HEK293T (cell line): ENCODE measurements around the gene BCOR.

Experiments
- CTCF ChIA-PET: fragments of 350-600 bp; formaldehyde crosslinking; extraction: SDS; loops from one replicate; lab custom pipeline; 2021; ENCODE audit warnings: antibody characterized with exemption, inconsistent platforms; lab: Yijun Ruan, JAX
- POLR2A ChIA-PET: fragments of 350-600 bp; formaldehyde crosslinking; extraction: SDS; loops from one replicate; lab custom pipeline; 2020; ENCODE audit warnings: antibody characterized with exemption, inconsistent platforms; lab: Yijun Ruan, JAX
- DNase-seq: peaks from one replicate; pipeline ENCODE4 v3.0.0; 2012; ENCODE audit warnings: mixed read lengths; ENCODE audit errors: extremely low spot score
- ARNT ChIP-seq: fragments of 450-650 bp; IDR thresholded peaks from 2 replicates; pipeline ENCODE4 v1.6.1; 2017; ENCODE audit warnings: mild to moderate bottlenecking
- BHLHE40 ChIP-seq: fragments of 450-650 bp; IDR thresholded peaks from 2 replicates; pipeline ENCODE4 v1.6.1; 2016; ENCODE audit warnings: mild to moderate bottlenecking, moderate library complexity, borderline replicate concordance
- CTBP1 ChIP-seq: fragments of 450-650 bp; IDR thresholded peaks from 2 replicates; pipeline ENCODE4 v1.6.1; 2016; ENCODE audit warnings: borderline replicate concordance
- ELF4 ChIP-seq: fragments of 450-650 bp; IDR thresholded peaks from 2 replicates; pipeline ENCODE4 v1.6.1; 2017; ENCODE audit warnings: antibody characterized with exemption
- FOXA1 ChIP-seq: fragments of 450-650 bp; IDR thresholded peaks from 2 replicates; pipeline ENCODE4 v1.6.1; 2016; ENCODE audit warnings: mild to moderate bottlenecking
- FOXK2 ChIP-seq: fragments of 450-650 bp; IDR thresholded peaks from 2 replicates; pipeline ENCODE4 v1.6.1; 2016; ENCODE audit warnings: mild to moderate bottlenecking
- FOXM1 ChIP-seq: fragments of 450-650 bp; IDR thresholded peaks from 2 replicates; pipeline ENCODE4 v1.6.1; 2017; ENCODE audit warnings: mild to moderate bottlenecking, borderline replicate concordance
- HDGF ChIP-seq: fragments of 450-650 bp; IDR thresholded peaks from 2 replicates; pipeline ENCODE4 v1.6.1; 2017; ENCODE audit warnings: antibody characterized with exemption, borderline replicate concordance
- L3MBTL2 ChIP-seq: fragments of 450-650 bp; conservative IDR thresholded peaks from 2 replicates; pipeline ENCODE4 v1.6.1; 2016; ENCODE audit warnings: mild to moderate bottlenecking
- LEF1 ChIP-seq: fragments of 450-650 bp; IDR thresholded peaks from 2 replicates; pipeline ENCODE4 v1.6.1; 2017; ENCODE audit warnings: mild to moderate bottlenecking, borderline replicate concordance
- NFRKB ChIP-seq: fragments of 450-650 bp; IDR thresholded peaks from 2 replicates; pipeline ENCODE4 v1.6.1; 2016; ENCODE audit warnings: mild to moderate bottlenecking, moderate library complexity
- SP1 ChIP-seq: fragments of 450-650 bp; IDR thresholded peaks from 2 replicates; pipeline ENCODE4 v1.6.1; 2017
- SUZ12 ChIP-seq: fragments of 450-650 bp; IDR thresholded peaks from 2 replicates; pipeline ENCODE4 v1.6.1; 2016; ENCODE audit warnings: mild to moderate bottlenecking
- TARDBP ChIP-seq: fragments of 450-650 bp; IDR thresholded peaks from 2 replicates; pipeline ENCODE4 v1.6.1; 2016
- ZNF384 ChIP-seq: fragments of 450-650 bp; IDR thresholded peaks from 2 replicates; pipeline ENCODE4 v1.6.1; 2016
- TF ChIP-seq, protein P1 (sequence below): fragments of 450-650 bp; IDR thresholded peaks from 2 replicates; pipeline ENCODE4 v1.6.1; 2016

The BCOR gene

GRCh38 chrX:40060356-40060845, 37.4 kb downstream of the BCOR start:
- CTCF ChIA-PET, result interaction anchor here (0.6 kb wide), 1 partner anchor 649 kb away, joined by 3 read pairs; no protein-coding TSS in a partner anchor

GRCh38 chrX:40058719-40059118, 39.0 kb downstream of the BCOR start:
- no peak for DNase-seq
- TF ChIP-seq, protein P1, sequence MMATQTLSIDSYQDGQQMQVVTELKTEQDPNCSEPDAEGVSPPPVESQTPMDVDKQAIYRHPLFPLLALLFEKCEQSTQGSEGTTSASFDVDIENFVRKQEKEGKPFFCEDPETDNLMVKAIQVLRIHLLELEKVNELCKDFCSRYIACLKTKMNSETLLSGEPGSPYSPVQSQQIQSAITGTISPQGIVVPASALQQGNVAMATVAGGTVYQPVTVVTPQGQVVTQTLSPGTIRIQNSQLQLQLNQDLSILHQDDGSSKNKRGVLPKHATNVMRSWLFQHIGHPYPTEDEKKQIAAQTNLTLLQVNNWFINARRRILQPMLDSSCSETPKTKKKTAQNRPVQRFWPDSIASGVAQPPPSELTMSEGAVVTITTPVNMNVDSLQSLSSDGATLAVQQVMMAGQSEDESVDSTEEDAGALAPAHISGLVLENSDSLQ, result no peak
- TF ChIP-seq LEF1 (no peak), HDGF (no peak), SP1 (no peak), CTBP1 (no peak), FOXA1 (no peak), TARDBP (no peak), L3MBTL2 (no peak), FOXK2 (no peak), ZNF384 (no peak), ARNT (no peak), NFRKB (no peak), BHLHE40 (no peak), FOXM1 (no peak), ELF4 (no peak), SUZ12 (no peak)
- ChIA-PET CTCF (no interaction called here), POLR2A (interaction anchor here (0.7 kb wide), 1 partner anchor 46 kb away, joined by 3 read pairs; no protein-coding TSS in a partner anchor)

More at GRCh38 chrX:40060356-40060845, 37.4 kb downstream of the BCOR start:
- POLR2A ChIA-PET, result interaction anchor here (0.6 to 0.9 kb wide), 2 partner anchors 47 to 58 kb away, joined by 3 read pairs; no protein-coding TSS in a partner anchor
- DNase-seq, result no peak
- TF ChIP-seq FOXA1 (no peak), ZNF384 (no peak), L3MBTL2 (no peak), ARNT (no peak), LEF1 (no peak), HDGF (no peak), FOXM1 (no peak), SUZ12 (no peak), BHLHE40 (no peak), TARDBP (no peak)

DNA sequence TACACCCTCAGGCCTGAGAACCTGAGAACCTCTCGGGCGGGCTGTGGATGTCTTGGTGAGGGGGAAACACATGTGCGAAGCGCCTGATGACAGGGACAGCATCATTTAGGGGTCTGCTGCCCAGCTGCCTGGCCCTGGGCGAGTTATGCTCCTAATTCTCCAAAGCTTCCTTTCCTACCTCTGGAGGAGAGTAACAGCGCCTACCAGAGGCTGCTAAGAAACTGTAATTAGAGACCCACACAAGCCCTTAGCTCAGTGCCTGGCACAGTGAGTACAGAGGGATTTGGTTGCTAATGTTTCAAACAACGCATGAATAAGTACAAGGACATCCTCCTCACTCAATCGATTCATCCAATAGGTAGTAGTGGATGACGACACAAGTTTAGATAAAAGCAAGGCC, 40.4 kb downstream of the BCOR start:
- POLR2A ChIA-PET, result no interaction called here
- DNase-seq, result no peak
- TF ChIP-seq NFRKB, result no peak
- no peak for TF ChIP-seq SUZ12
- no peak for TF ChIP-seq FOXM1
- TF ChIP-seq, protein P1, result no peak
- TF ChIP-seq CTBP1, result no peak
- TF ChIP-seq SP1, result no peak
- CTCF ChIA-PET, result interaction anchor here (0.5 to 1.0 kb wide), 5 partner anchors 9 to 243 kb away, joined by 3 to 5 read pairs (median 3); no protein-coding TSS in a partner anchor

- ChIA-PET POLR2A (no interaction called here), CTCF (no interaction called here)
- TF ChIP-seq SP1 (no peak), FOXM1 (no peak), FOXK2 (no peak), FOXA1 (no peak), LEF1 (no peak), BHLHE40 (no peak), CTBP1 (no peak), NFRKB (no peak), ZNF384 (no peak), ARNT (no peak), L3MBTL2 (no peak), ELF4 (no peak), TARDBP (no peak), SUZ12 (no peak), HDGF (no peak)
- TF ChIP-seq, protein P1, result no peak
Measured at GRCh38 chrX:40056420-40056819, 41.3 kb downstream of the BCOR start.

DNA sequence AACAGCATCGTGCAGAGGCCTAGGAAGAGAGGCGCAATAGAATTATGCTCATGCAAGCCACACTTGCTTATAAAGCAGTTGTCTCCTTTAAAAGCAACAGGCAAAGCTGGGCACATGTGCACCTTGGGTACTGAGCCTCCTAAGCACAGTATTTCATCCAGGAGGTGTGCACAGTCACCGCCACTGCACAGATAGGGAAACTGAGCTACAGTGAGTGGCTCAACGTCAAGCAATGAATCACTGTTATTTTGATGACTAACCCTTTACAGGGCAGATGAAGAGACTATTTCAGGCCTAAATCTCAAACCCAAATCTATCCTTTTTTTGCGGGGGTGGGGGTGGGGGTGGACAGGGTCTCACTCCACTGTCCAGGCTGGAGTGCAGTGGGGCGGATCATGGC, 42.3 kb downstream of the BCOR start:
- no peak for DNase-seq
- TF ChIP-seq FOXK2 (no peak), L3MBTL2 (no peak), SP1 (no peak)
- POLR2A ChIA-PET, result no interaction called here
- CTCF ChIA-PET, result no interaction called here

More at GRCh38 chrX:40056420-40056819, 41.3 kb downstream of the BCOR start:
- DNase-seq, result no peak

DNA sequence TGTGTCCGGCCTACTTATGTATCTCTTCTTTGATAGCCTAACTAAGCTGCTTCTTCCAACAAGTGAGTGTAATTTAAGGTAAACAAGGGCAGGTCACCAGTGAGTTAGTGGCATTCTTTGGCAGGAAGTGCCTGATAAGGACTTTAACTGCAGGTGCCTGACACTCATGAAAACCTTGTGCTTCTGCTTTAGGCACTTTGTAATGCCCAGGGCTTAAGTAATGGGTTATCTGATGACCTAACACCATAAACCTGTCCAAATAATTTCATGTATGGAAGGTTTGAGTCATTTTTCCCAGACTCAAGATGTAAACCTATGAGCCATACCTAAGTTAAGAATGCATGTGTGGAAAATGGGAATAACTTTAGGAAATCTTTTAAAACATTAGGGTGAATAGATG, 43.0 kb downstream of the BCOR start:
- no peak for DNase-seq
- ChIA-PET POLR2A (no interaction called here), CTCF (no interaction called here)
- TF ChIP-seq ARNT (no peak), NFRKB (no peak), ZNF384 (no peak), L3MBTL2 (no peak), LEF1 (no peak), SP1 (no peak), BHLHE40 (no peak), FOXM1 (no peak), TARDBP (no peak), SUZ12 (no peak)
- TF ChIP-seq, protein P1, result no peak
